KOPT-K1 (cell line): ENCODE results near the gene RABGEF1.
"Not testable (repeated sequence)": the region's sequence is repeated elsewhere in the genome, so short reads cannot be mapped to it uniquely, and the experiment has no call there.

Experiments
- H3K27ac ChIP-seq: fragments of 200-600 bp; sonication (generic); 2 replicates; pipeline ENCODE4 v1.5.1; 2016; ENCODE audit warnings: antibody characterized with exemption, mild to moderate bottlenecking, low read depth, low read length; ENCODE audit not compliant: poor library complexity, severe bottlenecking
- H3K36me3 ChIP-seq: fragments of 200-600 bp; sonication (generic); 2 replicates; pipeline ENCODE4 v1.5.1; 2017; ENCODE audit warnings: antibody characterized with exemption, mild to moderate bottlenecking, low read length, moderate library complexity; ENCODE audit not compliant: insufficient read depth
- H3K9me3 ChIP-seq: fragments of 200-600 bp; sonication (generic); 2 replicates; pipeline ENCODE4 v1.5.1; 2017; ENCODE audit warnings: antibody characterized with exemption, low read length, mild to moderate bottlenecking; ENCODE audit not compliant: insufficient read depth, poor library complexity, severe bottlenecking

RABGEF1 gene

DNA sequence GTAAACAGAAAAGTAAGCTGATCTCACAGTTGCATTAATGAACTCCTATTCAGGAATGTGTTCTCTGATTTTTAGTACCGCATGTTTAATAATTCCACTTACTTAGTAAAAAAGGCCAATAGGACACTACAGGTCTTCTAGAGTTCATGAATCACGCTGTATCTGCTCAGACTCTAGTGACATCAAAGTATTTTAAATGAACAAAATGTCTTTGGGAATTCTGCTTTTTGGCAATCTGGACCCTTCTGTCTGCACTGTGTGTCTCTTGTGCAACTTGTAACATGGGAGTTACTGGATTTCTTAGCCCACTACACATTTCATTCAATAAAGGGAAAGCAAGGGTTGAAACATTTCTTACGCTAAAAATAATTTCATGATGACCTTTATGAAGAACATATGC, 50.2 kb downstream of the RABGEF1 start:
- H3K9me3 ChIP-seq, result no peaks in the 10 kb centered on the region
- H3K36me3 ChIP-seq, result peaks cover 81% of the 10 kb centered on the region
- H3K27ac ChIP-seq, result no peak overlapping the region

GRCh38 chr7:66800591-66800990, 60.1 kb downstream of the RABGEF1 start:
- peaks cover 97% of the 10 kb centered on the region for H3K36me3 ChIP-seq
- H3K27ac ChIP-seq, result no peak overlapping the region
- no peaks in the 10 kb centered on the region for H3K9me3 ChIP-seq

DNA sequence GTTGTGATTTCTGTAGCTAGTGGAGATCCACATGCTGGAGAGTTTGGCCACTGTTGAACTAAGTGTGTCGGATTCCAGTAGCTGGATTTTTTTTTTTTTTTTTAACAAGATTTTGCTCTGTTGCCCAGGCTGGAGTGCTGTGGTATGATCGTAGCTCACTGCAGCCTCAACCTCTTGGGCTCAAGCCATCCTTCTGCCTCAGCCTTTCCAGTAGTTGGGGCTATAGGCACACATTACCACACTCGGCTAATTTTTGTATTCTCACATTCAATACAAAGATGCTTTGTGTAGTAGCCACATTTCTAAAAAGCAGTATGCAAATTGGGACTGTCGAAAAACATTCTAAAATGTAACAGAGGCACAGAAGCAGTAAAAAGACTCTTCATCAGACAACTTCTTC, 63.5 kb downstream of the RABGEF1 start:
- Histone ChIP-seq H3K9me3 (no peaks in the 10 kb centered on the region), H3K36me3 (peaks cover 97% of the 10 kb centered on the region), H3K27ac (no peak overlapping the region)

DNA sequence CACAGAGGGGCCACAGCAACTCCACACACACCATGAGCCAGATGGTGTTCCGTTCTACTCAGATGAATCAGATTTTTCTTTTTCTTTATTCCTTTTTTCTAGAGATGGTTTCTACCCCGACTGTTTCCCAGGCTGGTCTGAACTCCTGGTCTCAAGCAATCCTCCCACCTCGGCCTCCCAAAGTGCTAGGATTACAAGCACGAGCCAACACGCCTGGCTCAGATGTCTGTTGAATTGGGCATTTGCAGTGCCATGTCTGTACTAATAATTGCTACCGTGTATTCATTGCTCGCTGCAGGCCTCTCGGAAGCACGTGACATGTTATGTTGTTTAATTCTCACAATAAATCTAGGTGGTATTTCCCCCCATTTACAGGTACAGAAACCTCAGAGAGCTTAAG, 67.2 kb downstream of the RABGEF1 start:
- peaks cover 91% of the 10 kb centered on the region for H3K36me3 ChIP-seq

GRCh38 chr7:66810716-66811115, 70.2 kb downstream of the RABGEF1 start:
- H3K9me3 ChIP-seq, result no peaks in the 10 kb centered on the region
- peaks cover 71% of the 10 kb centered on the region for H3K36me3 ChIP-seq
- H3K27ac ChIP-seq, result no peak overlapping the region

More for the DNA sequence above, 67.2 kb downstream of the RABGEF1 start:
- no peaks in the 10 kb centered on the region for H3K9me3 ChIP-seq
- no peak overlapping the region for H3K27ac ChIP-seq

DNA sequence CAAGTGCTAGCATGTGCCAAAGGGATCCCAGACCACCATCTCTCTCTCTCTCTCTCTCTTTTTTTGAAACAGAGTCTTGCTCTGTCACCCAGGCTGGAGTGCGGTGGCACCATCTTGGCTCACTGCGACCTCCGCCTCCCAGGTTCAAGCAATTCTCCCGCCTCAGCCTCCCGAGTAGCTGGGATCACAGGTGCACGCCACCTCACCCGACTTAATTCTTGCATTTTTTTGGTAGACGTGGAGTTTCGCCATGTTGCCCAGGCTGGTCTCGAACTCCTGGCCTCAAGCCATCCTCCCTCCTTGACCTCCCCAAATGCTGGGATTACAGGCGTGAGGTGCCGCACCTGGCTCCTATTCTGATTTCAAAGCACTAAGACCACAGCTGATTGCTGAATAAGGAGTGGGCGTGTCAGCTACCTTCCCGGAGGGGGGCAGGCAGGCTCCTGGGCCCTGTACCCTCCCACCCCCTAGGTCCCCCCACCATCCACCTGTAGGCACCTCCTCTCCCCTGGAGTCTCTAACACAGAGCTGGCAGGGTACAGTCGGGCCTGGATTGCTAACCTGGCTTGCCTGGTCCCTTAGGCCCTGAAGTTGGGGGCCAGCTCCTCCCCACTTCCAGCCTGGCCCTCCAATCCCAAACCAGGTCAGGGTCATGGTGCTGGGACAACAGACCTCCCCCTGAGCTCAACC, 74.8 kb downstream of the RABGEF1 start:
- H3K36me3 ChIP-seq, result peaks cover 26% of the 10 kb centered on the region
- H3K9me3 ChIP-seq, H3K27ac ChIP-seq: not testable (repeated sequence)

- H3K9me3 ChIP-seq, result no peaks in the 10 kb centered on the region
- H3K27ac ChIP-seq, result no peak overlapping the region
- H3K36me3 ChIP-seq, result peaks cover 20% of the 10 kb centered on the region
Measured at GRCh38 chr7:66815951-66816350, 75.4 kb downstream of the RABGEF1 start.

DNA sequence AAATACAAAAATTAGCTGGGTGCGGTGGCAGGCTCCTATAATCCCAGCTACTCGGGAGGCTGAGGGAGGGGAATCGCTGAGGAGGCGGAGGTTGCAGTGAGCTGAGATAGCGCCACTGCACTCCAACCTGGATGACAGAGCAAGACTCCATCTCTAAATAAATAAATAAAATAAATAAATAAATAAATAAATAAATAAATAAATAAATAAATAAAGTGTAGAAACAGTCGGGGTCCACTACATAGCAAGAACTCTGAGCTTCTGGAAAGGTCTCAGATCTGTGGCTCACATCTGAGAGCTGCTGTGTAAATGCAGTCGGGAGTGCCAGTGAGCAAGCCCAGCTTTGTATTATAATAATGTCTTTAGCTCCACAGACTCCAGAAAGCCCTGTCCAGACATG, 76.1 kb downstream of the RABGEF1 start:
- H3K9me3 ChIP-seq, H3K27ac ChIP-seq: not testable (repeated sequence)
- H3K36me3 ChIP-seq, result peaks cover 13% of the 10 kb centered on the region

DNA sequence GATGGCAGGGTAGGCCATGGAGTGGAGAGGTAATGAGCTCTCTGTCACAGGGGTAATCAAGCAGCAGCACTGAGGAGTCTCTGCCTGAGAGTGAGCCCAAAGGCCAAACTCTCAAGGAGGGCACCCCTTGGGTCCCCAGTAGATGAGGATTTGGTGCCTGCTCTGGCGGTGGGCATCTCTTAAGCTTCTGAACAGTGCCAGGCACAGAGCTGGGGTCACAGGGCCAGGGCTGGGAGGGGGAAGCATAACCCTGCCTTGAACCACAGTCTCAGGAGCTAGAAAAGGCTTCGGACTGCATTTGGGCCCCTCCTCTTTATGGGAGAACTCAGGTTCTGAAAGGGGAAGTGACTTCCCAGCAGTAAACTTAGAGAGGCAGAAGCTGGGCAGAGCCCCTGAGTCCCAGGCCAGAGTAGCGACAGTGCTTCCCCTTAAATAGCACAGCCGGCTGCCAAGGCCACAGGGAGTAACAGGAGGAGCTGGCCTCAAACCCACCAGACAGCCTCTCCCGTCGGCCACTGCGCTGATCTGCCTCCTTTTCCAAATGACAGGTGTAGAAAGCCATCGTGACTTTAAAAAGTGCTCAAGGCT, 76.8 kb downstream of the RABGEF1 start:
- H3K27ac ChIP-seq, H3K9me3 ChIP-seq: not testable (repeated sequence)
- peaks cover 12% of the 10 kb centered on the region; the same call in 1 of the 2 replicates for H3K36me3 ChIP-seq

GRCh38 chr7:66817956-66818355, 77.4 kb downstream of the RABGEF1 start:
- not testable (repeated sequence) for H3K27ac ChIP-seq, H3K36me3 ChIP-seq

DNA sequence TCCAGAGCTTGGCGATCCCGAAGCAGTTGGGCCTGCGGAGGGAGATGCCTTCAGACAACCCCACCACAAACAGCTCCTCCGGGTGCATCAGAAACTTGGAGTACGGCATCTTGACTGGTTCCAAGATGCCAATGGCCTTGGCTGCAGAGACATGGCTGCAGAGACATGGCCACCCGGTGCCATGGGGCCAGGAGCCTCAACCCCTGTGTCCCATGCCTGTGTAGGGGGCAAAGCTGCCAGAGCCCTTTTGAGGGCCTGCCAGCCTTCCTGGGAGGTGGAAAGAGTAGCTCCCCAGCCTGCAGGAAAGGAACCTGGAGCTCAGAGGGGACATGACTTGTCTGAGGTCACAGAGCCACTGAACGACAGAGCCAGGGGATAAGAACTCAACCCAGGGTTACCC, 83.5 kb downstream of the RABGEF1 start:
- H3K27ac ChIP-seq, result no peak overlapping the region
- peaks cover 6% of the 10 kb centered on the region for H3K9me3 ChIP-seq
- H3K36me3 ChIP-seq, result no peaks in the 10 kb centered on the region

More at GRCh38 chr7:66817956-66818355, 77.4 kb downstream of the RABGEF1 start:
- not testable (repeated sequence) for H3K9me3 ChIP-seq

DNA sequence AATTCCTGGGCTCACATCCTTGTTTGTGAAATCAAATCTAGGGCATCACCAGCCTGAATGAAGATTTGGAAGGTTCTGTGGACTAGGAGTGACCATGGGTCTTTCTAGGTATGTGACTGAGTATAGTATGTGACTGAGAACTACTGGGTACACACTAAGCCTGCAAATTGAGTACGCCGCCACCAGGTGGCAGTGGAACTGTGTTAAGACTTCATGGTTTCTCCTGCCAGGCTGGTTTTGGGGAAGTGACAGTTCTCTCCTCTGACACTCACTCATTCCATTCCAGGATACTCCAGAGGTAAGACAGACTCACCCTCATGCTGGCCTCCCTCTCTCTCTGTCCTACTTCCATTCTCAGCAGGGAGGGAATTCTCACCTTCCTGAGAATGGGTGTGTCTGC, 85.0 kb downstream of the RABGEF1 start:
- H3K27ac ChIP-seq, H3K36me3 ChIP-seq, H3K9me3 ChIP-seq: not testable (repeated sequence)

DNA sequence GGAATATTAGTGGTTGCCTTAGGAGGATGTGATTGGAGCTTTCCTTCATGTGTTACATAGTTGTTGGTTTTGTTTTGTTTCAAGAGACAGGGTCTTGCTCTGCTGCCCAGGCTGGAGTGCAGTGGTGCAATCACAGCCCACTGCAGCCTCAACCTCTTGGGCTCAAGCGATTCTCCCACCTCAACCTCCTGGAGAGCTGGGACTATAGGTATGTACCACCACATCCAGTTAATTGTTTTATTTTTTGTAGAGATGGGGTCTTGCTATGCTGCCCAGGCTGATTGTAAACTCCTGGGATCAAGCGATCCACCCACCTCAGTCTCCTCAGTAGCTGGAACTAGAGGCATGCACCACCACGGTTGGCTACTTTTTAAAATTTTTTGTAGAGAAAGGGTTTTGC, 86.1 kb downstream of the RABGEF1 start:
- peaks cover 6% of the 10 kb centered on the region for H3K9me3 ChIP-seq
- no peaks in the 10 kb centered on the region for H3K36me3 ChIP-seq
- no peak overlapping the region for H3K27ac ChIP-seq

DNA sequence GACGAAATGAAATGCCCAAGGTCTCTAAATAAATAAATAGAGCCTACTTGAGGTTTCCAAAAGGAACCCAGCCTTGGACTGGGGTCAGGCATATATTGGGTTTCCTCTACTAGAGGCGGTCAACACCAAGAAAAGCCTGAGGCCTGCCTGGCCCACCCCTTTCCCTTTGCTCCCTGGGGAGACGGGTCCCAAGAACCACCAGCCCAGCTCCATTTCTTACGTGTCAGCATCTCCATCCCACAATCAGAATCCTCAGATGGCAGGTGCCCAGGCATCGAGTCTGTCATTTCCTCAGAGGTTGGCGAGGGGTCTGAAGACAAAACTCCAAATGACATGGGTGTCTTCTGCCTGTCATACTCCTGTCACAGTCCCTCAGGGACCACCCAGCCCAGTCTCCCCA, 90.4 kb downstream of the RABGEF1 start:
- not testable (repeated sequence) for H3K36me3 ChIP-seq

GRCh38 chr7:66832531-66833351, 92.2 kb downstream of the RABGEF1 start:
- Histone ChIP-seq H3K36me3 (no peaks in the 10 kb centered on the region), H3K27ac (no peak overlapping the region), H3K9me3 (no peaks in the 10 kb centered on the region)

More for the DNA sequence above, 90.4 kb downstream of the RABGEF1 start:
- H3K27ac ChIP-seq, H3K9me3 ChIP-seq: not testable (repeated sequence)
